ENCODE data around the gene PECR.

PECR gene

DNA sequence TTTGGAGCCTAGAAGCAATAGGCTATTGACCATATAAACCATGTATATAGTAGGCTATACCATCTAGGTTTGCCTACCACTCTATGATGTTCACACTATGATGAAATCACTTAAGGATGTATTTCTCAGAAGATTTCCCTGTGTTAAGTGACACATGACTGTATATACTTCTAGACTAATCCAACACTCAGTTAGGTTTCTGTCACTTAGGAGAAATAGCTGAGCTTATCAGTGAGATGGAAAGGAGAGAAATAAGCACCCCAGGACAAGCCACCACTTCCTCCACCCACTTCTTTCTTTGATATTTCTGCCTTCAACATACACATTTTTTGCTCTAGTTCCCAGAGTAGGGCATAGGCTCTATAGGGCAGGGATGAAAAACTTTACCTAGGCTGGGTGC lies 7.8 kb downstream of the PECR start:
- TF ChIP-seq, protein P1, sequence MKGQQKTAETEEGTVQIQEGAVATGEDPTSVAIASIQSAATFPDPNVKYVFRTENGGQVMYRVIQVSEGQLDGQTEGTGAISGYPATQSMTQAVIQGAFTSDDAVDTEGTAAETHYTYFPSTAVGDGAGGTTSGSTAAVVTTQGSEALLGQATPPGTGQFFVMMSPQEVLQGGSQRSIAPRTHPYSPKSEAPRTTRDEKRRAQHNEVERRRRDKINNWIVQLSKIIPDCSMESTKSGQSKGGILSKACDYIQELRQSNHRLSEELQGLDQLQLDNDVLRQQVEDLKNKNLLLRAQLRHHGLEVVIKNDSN (IDR thresholded peaks at IDR 0.05), result no peak
- TF ChIP-seq TEAD4 (IDR thresholded peaks at IDR 0.05), result no peak
- no peak for TF ChIP-seq CEBPB (IDR thresholded peaks at IDR 0.05)
- no peak for TF ChIP-seq CREB1 (IDR thresholded peaks at IDR 0.05; ENCODE audit: low read depth)
- TF ChIP-seq ZBTB7A (IDR thresholded peaks at IDR 0.05; ENCODE audit: low read depth), result no peak
- TF ChIP-seq, protein P2, sequence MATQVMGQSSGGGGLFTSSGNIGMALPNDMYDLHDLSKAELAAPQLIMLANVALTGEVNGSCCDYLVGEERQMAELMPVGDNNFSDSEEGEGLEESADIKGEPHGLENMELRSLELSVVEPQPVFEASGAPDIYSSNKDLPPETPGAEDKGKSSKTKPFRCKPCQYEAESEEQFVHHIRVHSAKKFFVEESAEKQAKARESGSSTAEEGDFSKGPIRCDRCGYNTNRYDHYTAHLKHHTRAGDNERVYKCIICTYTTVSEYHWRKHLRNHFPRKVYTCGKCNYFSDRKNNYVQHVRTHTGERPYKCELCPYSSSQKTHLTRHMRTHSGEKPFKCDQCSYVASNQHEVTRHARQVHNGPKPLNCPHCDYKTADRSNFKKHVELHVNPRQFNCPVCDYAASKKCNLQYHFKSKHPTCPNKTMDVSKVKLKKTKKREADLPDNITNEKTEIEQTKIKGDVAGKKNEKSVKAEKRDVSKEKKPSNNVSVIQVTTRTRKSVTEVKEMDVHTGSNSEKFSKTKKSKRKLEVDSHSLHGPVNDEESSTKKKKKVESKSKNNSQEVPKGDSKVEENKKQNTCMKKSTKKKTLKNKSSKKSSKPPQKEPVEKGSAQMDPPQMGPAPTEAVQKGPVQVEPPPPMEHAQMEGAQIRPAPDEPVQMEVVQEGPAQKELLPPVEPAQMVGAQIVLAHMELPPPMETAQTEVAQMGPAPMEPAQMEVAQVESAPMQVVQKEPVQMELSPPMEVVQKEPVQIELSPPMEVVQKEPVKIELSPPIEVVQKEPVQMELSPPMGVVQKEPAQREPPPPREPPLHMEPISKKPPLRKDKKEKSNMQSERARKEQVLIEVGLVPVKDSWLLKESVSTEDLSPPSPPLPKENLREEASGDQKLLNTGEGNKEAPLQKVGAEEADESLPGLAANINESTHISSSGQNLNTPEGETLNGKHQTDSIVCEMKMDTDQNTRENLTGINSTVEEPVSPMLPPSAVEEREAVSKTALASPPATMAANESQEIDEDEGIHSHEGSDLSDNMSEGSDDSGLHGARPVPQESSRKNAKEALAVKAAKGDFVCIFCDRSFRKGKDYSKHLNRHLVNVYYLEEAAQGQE (IDR thresholded peaks at IDR 0.05; ENCODE audit: low read depth), result no peak
- no peak for TF ChIP-seq TCF12 (IDR thresholded peaks at IDR 0.05; ENCODE audit: low read depth)
- TF ChIP-seq, protein P3, sequence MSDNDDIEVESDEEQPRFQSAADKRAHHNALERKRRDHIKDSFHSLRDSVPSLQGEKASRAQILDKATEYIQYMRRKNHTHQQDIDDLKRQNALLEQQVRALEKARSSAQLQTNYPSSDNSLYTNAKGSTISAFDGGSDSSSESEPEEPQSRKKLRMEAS (IDR thresholded peaks at IDR 0.05), result no peak
- no peak for TF ChIP-seq RAD21 (IDR thresholded peaks at IDR 0.05; ENCODE audit: low read depth)
- no peak for TF ChIP-seq FOXM1 (IDR thresholded peaks at IDR 0.05; ENCODE audit: borderline replicate concordance, low read depth)
- no peak for TF ChIP-seq YY1 (IDR thresholded peaks at IDR 0.05; ENCODE audit: low read depth)
- no peak for TF ChIP-seq EGR1 (IDR thresholded peaks at IDR 0.05)
- no peak for TF ChIP-seq EP300 (IDR thresholded peaks at IDR 0.05; ENCODE audit: borderline replicate concordance)
- no peak for TF ChIP-seq NFIC (IDR thresholded peaks at IDR 0.05)

DNA sequence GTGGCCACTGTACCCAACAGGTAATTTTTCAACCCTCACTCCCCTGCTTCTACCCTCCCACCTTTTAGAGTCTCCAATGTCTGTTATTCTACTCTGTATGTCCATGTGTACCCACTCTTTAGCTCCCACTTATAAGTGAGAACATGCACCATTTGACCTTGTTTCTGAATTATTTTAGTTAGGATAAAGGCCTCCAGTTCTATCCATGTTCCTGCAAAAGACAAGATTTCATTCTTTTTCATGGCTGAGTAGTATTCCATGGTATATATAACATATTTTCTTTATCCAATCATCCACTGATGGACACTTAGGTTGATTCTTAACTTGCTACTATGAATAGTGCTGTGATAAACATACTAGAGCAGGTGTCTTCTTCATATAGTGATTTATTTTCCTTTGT lies 9.1 kb downstream of the PECR start:
- TF ChIP-seq CREB1 (IDR thresholded peaks at IDR 0.05; ENCODE audit: low read depth) (no peak), CEBPB (IDR thresholded peaks at IDR 0.05) (no peak), TAF1 (IDR thresholded peaks at IDR 0.05; ENCODE audit: low read depth) (no peak), EP300 (IDR thresholded peaks at IDR 0.05; ENCODE audit: borderline replicate concordance) (no peak)

GRCh38 chr2:216071111-216071851 lies 10.3 kb downstream of the PECR start:
- TF ChIP-seq CREB1 (IDR thresholded peaks at IDR 0.05; ENCODE audit: low read depth) (no peak), TCF12 (IDR thresholded peaks at IDR 0.05; ENCODE audit: low read depth) (no peak), EGR1 (IDR thresholded peaks at IDR 0.05) (no peak), TAF1 (IDR thresholded peaks at IDR 0.05; ENCODE audit: low read depth) (no peak), ZBTB7A (IDR thresholded peaks at IDR 0.05; ENCODE audit: low read depth) (no peak), TEAD4 (IDR thresholded peaks at IDR 0.05) (no peak), CEBPB (IDR thresholded peaks at IDR 0.05) (no peak), NFIC (IDR thresholded peaks at IDR 0.05) (no peak), FOXM1 (IDR thresholded peaks at IDR 0.05; ENCODE audit: borderline replicate concordance, low read depth) (no peak), RAD21 (IDR thresholded peaks at IDR 0.05; ENCODE audit: low read depth) (no peak), EP300 (IDR thresholded peaks at IDR 0.05; ENCODE audit: borderline replicate concordance) (no peak), YY1 (IDR thresholded peaks at IDR 0.05; ENCODE audit: low read depth) (no peak)
- TF ChIP-seq, protein P1 (IDR thresholded peaks at IDR 0.05), result no peak
- TF ChIP-seq, protein P3 (IDR thresholded peaks at IDR 0.05), result no peak
- TF ChIP-seq, protein P2 (IDR thresholded peaks at IDR 0.05; ENCODE audit: low read depth), result no peak

DNA sequence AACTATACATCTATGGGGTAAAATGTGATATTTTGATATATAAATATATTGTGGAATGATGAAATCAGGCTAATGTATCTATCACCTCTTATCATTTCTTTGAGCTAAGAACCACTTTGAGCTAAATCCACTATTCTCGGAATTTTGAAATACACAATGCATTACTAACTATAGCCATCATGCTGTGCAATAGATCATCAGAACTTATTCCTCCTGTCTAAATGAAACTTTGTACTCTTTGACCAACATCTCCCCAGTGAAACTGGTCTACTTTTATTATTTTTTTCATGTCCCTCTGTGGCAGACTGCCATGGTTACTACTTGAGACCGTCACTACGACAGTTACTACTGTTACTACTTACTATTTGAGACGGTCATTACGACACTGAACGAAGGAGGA lies 11.4 kb downstream of the PECR start:
- no peak for TF ChIP-seq TCF12 (IDR thresholded peaks at IDR 0.05; ENCODE audit: low read depth)
- TF ChIP-seq NFIC (IDR thresholded peaks at IDR 0.05), result no peak
- TF ChIP-seq TEAD4 (IDR thresholded peaks at IDR 0.05), result no peak
- TF ChIP-seq, protein P1 (IDR thresholded peaks at IDR 0.05), result no peak
- TF ChIP-seq, protein P2 (IDR thresholded peaks at IDR 0.05; ENCODE audit: low read depth), result no peak
- TF ChIP-seq RAD21 (IDR thresholded peaks at IDR 0.05; ENCODE audit: low read depth), result no peak
- TF ChIP-seq ZBTB7A (IDR thresholded peaks at IDR 0.05; ENCODE audit: low read depth), result no peak
- no peak for TF ChIP-seq YY1 (IDR thresholded peaks at IDR 0.05; ENCODE audit: low read depth)

Measured in Ishikawa (cell line).